Stomach (tissue), 4 donors: Measurements from ENCODE around the gene RPTOR.

ENCODE experiments used
- CTCF ChIP-seq, 7 experiments: fragments of 450-650 bp in 4 of 7; fragments of 200-600 bp in 3 of 7; sonication (generic) in 3 of 7; IDR thresholded peaks; one replicate each; pipeline ENCODE4 v1.5.1; 2016 to 2019; ENCODE audit warnings: antibody characterized with exemption in 7 of 7, control low read depth in 2 of 7, mild to moderate bottlenecking in 1 of 7
- EP300 ChIP-seq: sonication (generic); formaldehyde crosslinking; IDR thresholded peaks from one replicate; pipeline ENCODE4 v1.6.1; 2017; ENCODE audit warnings: antibody characterized with exemption
- POLR2AphosphoS5 ChIP-seq, 3 donors: sonication (generic); formaldehyde crosslinking; IDR thresholded peaks; one replicate each; pipeline ENCODE4 v1.6.1; 2016; ENCODE audit warnings: antibody characterized with exemption in 3 of 3

GRCh38 chr17:80660527-80661198 lies 116.0 kb downstream of the RPTOR start:
- TF ChIP-seq CTCF (IDR thresholded peaks at IDR 0.05) (no peak), POLR2AphosphoS5 (IDR thresholded peaks at IDR 0.05) (no peak), EP300 (no peak)
